Measurements from ENCODE around the gene RNF20.

DNA sequence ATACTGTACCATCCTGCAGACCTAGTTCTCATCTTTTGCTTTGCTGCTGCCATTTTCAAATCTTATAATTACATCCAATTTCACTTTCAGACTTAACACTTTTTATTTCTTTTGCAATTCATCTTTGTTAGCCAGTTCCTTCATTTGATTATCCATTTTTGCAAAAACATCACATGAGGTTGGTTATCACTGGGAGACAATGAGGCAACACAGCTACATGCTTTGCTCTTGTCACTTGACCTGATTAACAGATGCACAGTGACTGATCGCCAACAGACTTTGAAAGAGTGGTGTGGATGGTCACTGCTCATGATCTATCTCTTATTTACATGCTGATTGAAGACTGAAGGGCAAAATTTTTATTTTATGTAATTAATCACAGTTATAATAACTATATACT, 17.0 kb upstream of the RNF20 start:
- no peak for TF ChIP-seq SUZ12 (IDR thresholded peaks at IDR 0.05; ENCODE audit: extremely low read depth, insufficient read depth, insufficient read length)
- TF ChIP-seq YY1 (IDR thresholded peaks at IDR 0.05; ENCODE audit: insufficient read depth, insufficient read length), result no peak
- no peak for TF ChIP-seq ZNF274 (IDR thresholded peaks at IDR 0.05; ENCODE audit: low read depth, low read length)
